Endothelial cell of umbilical vein (primary cell): Measurements from ENCODE around the gene VPS8. TPM values are rescaled to one million over a fixed set of nuclear protein-coding genes. Genes with fewer than 3 reads are reported as not detected.

Source experiments
- BruUV-seq: library from RNA; stranded (reverse); fragments of 400-500 nt; replicated peaks from 2 replicates; lab custom pipeline; 2021; lab: Mats Ljungman, UMichigan
- CTCF ChIA-PET: fragments of 300-600, 350-600 bp; sonication (Branson Sonifier 250); formaldehyde crosslinking; loops from one replicate; lab custom pipeline; 2021; ENCODE audit warnings: antibody characterized with exemption, inconsistent platforms; lab: Charles Lee
- POLR2A ChIA-PET: fragments of 300-600, 350-600 bp; sonication (Branson Sonifier 250); formaldehyde crosslinking; loops from one replicate; lab custom pipeline; 2021; ENCODE audit warnings: antibody characterized with exemption, inconsistent platforms; lab: Charles Lee
- DNase-seq: peaks from one replicate; pipeline ENCODE4 v3.0.0-alpha.2; 2011; ENCODE audit warnings: low read depth, low spot score
- FAIRE-seq: peaks from 2 replicates; lab custom pipeline; 2011; peaks lifted over from hg19 to GRCh38; lab: Jason Lieb, UNC
- H2AFZ ChIP-seq: 2 replicates; pipeline ENCODE4 v1.6.0; 2012; ENCODE audit warnings: low read depth, low read length, control low read depth, inconsistent platforms
- H3K27ac ChIP-seq: 2 replicates; pipeline ENCODE4 v1.5.1; 2011; ENCODE audit warnings: low read depth, mild to moderate bottlenecking, control low read depth, low read length, moderate library complexity; ENCODE audit not compliant: insufficient read depth
- H3K27me3 ChIP-seq, 2 experiments: 2 replicates each; pipeline versions ENCODE4 v1.6.0 to v1.6.1; 2011; ENCODE audit warnings: low read length in 2 of 2, mixed read lengths in 1 of 2; ENCODE audit not compliant: control insufficient read depth in 2 of 2, insufficient read depth in 2 of 2
- H3K36me3 ChIP-seq, 2 experiments: 2 replicates in 1 of 2; 3 replicates in 1 of 2; pipeline ENCODE4 v1.5.1; 2011; ENCODE audit warnings: low read length in 2 of 2, mild to moderate bottlenecking in 1 of 2, moderate library complexity in 1 of 2; ENCODE audit not compliant: control insufficient read depth in 2 of 2, insufficient read depth in 2 of 2; ENCODE audit errors: extremely low read depth in 1 of 2
- H3K4me1 ChIP-seq: 3 replicates; pipeline ENCODE4 v1.5.1; 2011; ENCODE audit warnings: mild to moderate bottlenecking, low read length; ENCODE audit not compliant: control insufficient read depth, insufficient read depth; ENCODE audit errors: extremely low read depth
- H3K4me2 ChIP-seq: 2 replicates; pipeline ENCODE4 v1.6.1; 2011; ENCODE audit warnings: low read length, control low read depth, mixed read lengths; ENCODE audit not compliant: insufficient read depth
- H3K4me3 ChIP-seq, 3 experiments: fragments of 200-600 bp in 1 of 3; sonication (generic), shearing (Covaris generic) in 1 of 3; replicated peaks in 1 of 3; 2 replicates each; pipeline ENCODE4 v1.5.1; 2011 to 2016; ENCODE audit warnings: control low read depth in 3 of 3, low read length in 3 of 3, mild to moderate bottlenecking in 2 of 3, inconsistent platforms in 1 of 3, low read depth in 1 of 3, moderate library complexity in 1 of 3; ENCODE audit not compliant: insufficient read depth in 1 of 3
- H3K79me2 ChIP-seq: 2 replicates; pipeline ENCODE4 v1.6.0; 2012; ENCODE audit warnings: low read length, inconsistent platforms; ENCODE audit not compliant: control insufficient read depth, insufficient read depth
- H3K9ac ChIP-seq: replicated peaks from 2 replicates; pipeline ENCODE3; 2011; ENCODE audit warnings: low read length, control low read depth; ENCODE audit not compliant: insufficient read depth; ENCODE audit errors: extremely low read depth
- H3K9me1 ChIP-seq: replicated peaks from 3 replicates; pipeline ENCODE4 v1.6.0; 2011; ENCODE audit warnings: mild to moderate bottlenecking, low read length; ENCODE audit not compliant: control insufficient read depth, insufficient read depth; ENCODE audit errors: extremely low read depth
- H3K9me3 ChIP-seq: replicated peaks from 2 replicates; pipeline ENCODE4 v1.5.1; 2012; ENCODE audit warnings: low read length, inconsistent platforms; ENCODE audit not compliant: control insufficient read depth, insufficient read depth
- H4K20me1 ChIP-seq: replicated peaks from 2 replicates; pipeline ENCODE3; 2011; ENCODE audit warnings: mild to moderate bottlenecking, low read length; ENCODE audit not compliant: control insufficient read depth, insufficient read depth; ENCODE audit errors: extremely low read depth
- CTCF ChIP-seq, 2 donors: IDR thresholded peaks; 1 replicate in 1 of 2; 2 replicates in 1 of 2; pipeline ENCODE4 v1.5.1; 2011; ENCODE audit warnings: low read length in 2 of 2, mild to moderate bottlenecking in 2 of 2, moderate library complexity in 2 of 2, control low read depth in 1 of 2, inconsistent platforms in 1 of 2, low read depth in 1 of 2; ENCODE audit not compliant: insufficient read depth in 1 of 2; ENCODE audit errors: extremely low read depth in 1 of 2
- EZH2 ChIP-seq: IDR thresholded peaks from 2 replicates; pipeline ENCODE4 v1.6.1; 2012; ENCODE audit warnings: borderline replicate concordance, low read depth, mild to moderate bottlenecking, moderate library complexity, low read length, inconsistent platforms; ENCODE audit not compliant: severe bottlenecking
- FOS ChIP-seq: IDR thresholded peaks from 2 replicates; pipeline ENCODE4 v1.6.1; 2011; ENCODE audit warnings: mild to moderate bottlenecking, low read length, moderate library complexity, borderline replicate concordance; ENCODE audit not compliant: insufficient read depth
- GATA2 ChIP-seq: IDR thresholded peaks from 2 replicates; pipeline ENCODE4 v1.7.0; 2011; ENCODE audit warnings: low read depth, mild to moderate bottlenecking, moderate library complexity, mixed read lengths, low read length; ENCODE audit not compliant: insufficient read length, insufficient read depth
- JUN ChIP-seq: IDR thresholded peaks from 2 replicates; pipeline ENCODE4 v1.6.1; 2011; ENCODE audit warnings: borderline replicate concordance, low read depth; ENCODE audit not compliant: insufficient read length, insufficient read depth
- MAX ChIP-seq: IDR thresholded peaks from 2 replicates; pipeline ENCODE4 v1.6.1; 2011; ENCODE audit not compliant: insufficient read depth, insufficient read length
- MYC ChIP-seq: IDR thresholded peaks from one replicate; pipeline ENCODE4 v1.6.1; 2011; ENCODE audit warnings: mild to moderate bottlenecking, low read depth, low read length
- POLR2A ChIP-seq: IDR thresholded peaks from 2 replicates; pipeline ENCODE4 v1.6.1; 2012; ENCODE audit warnings: low read depth, mild to moderate bottlenecking, control low read depth, low read length
- POLR2AphosphoS5 ChIP-seq: IDR thresholded peaks from 2 replicates; pipeline ENCODE4 v1.6.1; 2012; ENCODE audit warnings: low read depth, mild to moderate bottlenecking, control low read depth, low read length, moderate library complexity; ENCODE audit not compliant: insufficient read depth
- dilution Hi-C: fragments of 300-500 bp; cut with MboI; formaldehyde crosslinking; loops from one replicate; pipeline ENCODE4 v1.15.0; 2019; ENCODE audit warnings: low sequenced_read_pairs; ENCODE audit not compliant: extremely low pct_ligation_motif_present
- intact Hi-C: fragments of 100-400 bp; cut with micrococcal nuclease; formaldehyde crosslinking; loops from one replicate; pipeline ENCODE4 v1.10.0; 2022
- polyA plus RNA-seq, 4 experiments: library from polyadenylated mRNA; depleted of rRNA in 3 of 4; stranded (reverse) in 3 of 4; unstranded in 1 of 4; fragments of >200 nt; gene quantifications; 2 replicates each; pipeline versions ENCODE4 v1.2.1 to v1.2.3, GENCODE V29; 2011 to 2012; ENCODE audit warnings: missing spikeins in 1 of 4
- total RNA-seq: library from RNA; stranded (reverse); gene quantifications from 2 replicates; pipeline ENCODE4 v1.2.3, GENCODE V29; 2021

VPS8 gene
- total and polyA plus RNA-seq, 2 donors (not counting 3 experiments of a cell fraction or from before 2014, with no cell fraction given): 13.7 to 51.6 TPM

GRCh38 chr3:185058796-185059195 is 246.8 kb downstream of the VPS8 start:
- intact Hi-C loops (no loop called here), dilution Hi-C loops (no loop called here)
- Histone ChIP-seq H3K9ac (no peak overlapping the region), H3K4me3 (no peak overlapping the region), H3K27me3 (no peaks in the 10 kb centered on the region), H3K4me1 (peaks cover 3% of the 10 kb centered on the region), H3K4me2 (no peak overlapping the region), H3K79me2 (no peaks in the 10 kb centered on the region), H3K36me3 (no peaks in the 10 kb centered on the region), H4K20me1 (no peaks in the 10 kb centered on the region), H3K9me3 (no peaks in the 10 kb centered on the region), H3K9me1 (no peaks in the 10 kb centered on the region), H3K27ac (no peak overlapping the region), H2AFZ (no peak overlapping the region)
- no peak for FAIRE-seq
- TF ChIP-seq POLR2A (no peak), FOS (no peak), EZH2 (no peak), GATA2 (no peak)
- ChIA-PET POLR2A (no interaction called here), CTCF (no interaction called here)
- no TSS peak for BruUV-seq
- DNase-seq: no peak

GRCh38 chr3:185059766-185060165 is 247.8 kb downstream of the VPS8 start:
- Histone ChIP-seq H3K79me2 (no peaks in the 10 kb centered on the region), H3K9me1 (no peaks in the 10 kb centered on the region), H3K27me3 (no peaks in the 10 kb centered on the region), H3K36me3 (no peaks in the 10 kb centered on the region), H3K4me3 (no peak overlapping the region), H3K4me1 (peaks cover 3% of the 10 kb centered on the region), H4K20me1 (no peaks in the 10 kb centered on the region), H3K9ac (no peak overlapping the region), H2AFZ (no peak overlapping the region), H3K9me3 (no peaks in the 10 kb centered on the region), H3K4me2 (no peak overlapping the region), H3K27ac (no peak overlapping the region)
- ChIA-PET CTCF (no interaction called here), POLR2A (no interaction called here)
- FAIRE-seq (no peak), DNase-seq (no peak)
- dilution Hi-C loops (no loop called here), intact Hi-C loops (no loop called here)
- BruUV-seq: no TSS peak
- TF ChIP-seq POLR2A (no peak), GATA2 (no peak), MYC (no peak), JUN (no peak), FOS (no peak), EZH2 (no peak), MAX (no peak), POLR2AphosphoS5 (no peak), CTCF (IDR thresholded peaks at IDR 0.05; ENCODE audit: extremely low read depth in 1 of 2, insufficient read depth in 1 of 2, low read depth in 1 of 2, low read length in 2 of 2) (no peak)
